A673 (cell line): ENCODE results near the gene SYNE2. TPM values are rescaled to one million over a fixed set of nuclear protein-coding genes. Genes with fewer than 3 reads are reported as not detected.

Experiments used
- BruUV-seq: library from RNA; stranded (reverse); fragments of 400-500 nt; replicated peaks from 2 replicates; lab custom pipeline; 2021; lab: Mats Ljungman, UMichigan
- CTCF ChIA-PET: fragments of 300-600 bp; sonication (Branson Sonifier 250); formaldehyde crosslinking; loops from one replicate; lab custom pipeline; 2022; ENCODE audit warnings: antibody characterized with exemption; lab: Charles Lee
- POLR2A ChIA-PET: fragments of 300-600 bp; sonication (Branson Sonifier 250); formaldehyde crosslinking; loops from one replicate; lab custom pipeline; 2022; ENCODE audit warnings: antibody characterized with exemption; ENCODE audit not compliant: low non-redundant PET; lab: Charles Lee
- DNase-seq: peaks from one replicate; pipeline ENCODE4 v3.0.0-alpha.2; 2015; ENCODE audit warnings: low spot score
- H3K27ac ChIP-seq: fragments of 200-600 bp; sonication (generic); 2 replicates; pipeline ENCODE4 v1.5.1; 2016; ENCODE audit warnings: mixed run types, low read depth, mild to moderate bottlenecking, mixed read lengths, antibody characterized with exemption, low read length; ENCODE audit not compliant: poor library complexity, severe bottlenecking
- H3K27me3 ChIP-seq: fragments of 200-600 bp; sonication (generic); replicated peaks from 2 replicates; pipeline ENCODE4 v1.6.1; 2017; ENCODE audit warnings: mixed run types, low read depth, mild to moderate bottlenecking, mixed read lengths, antibody characterized with exemption, low read length; ENCODE audit not compliant: insufficient read depth, poor library complexity
- H3K36me3 ChIP-seq: fragments of 200-600 bp; sonication (generic); 2 replicates; pipeline ENCODE4 v1.6.1; 2016; ENCODE audit warnings: mixed run types, mild to moderate bottlenecking, mixed read lengths, antibody characterized with exemption, low read length; ENCODE audit not compliant: insufficient read depth, poor library complexity, severe bottlenecking
- H3K4me1 ChIP-seq: fragments of 200-600 bp; sonication (generic); 2 replicates; pipeline ENCODE4 v1.6.1; 2017; ENCODE audit warnings: mixed run types, mild to moderate bottlenecking, mixed read lengths, antibody characterized with exemption, low read length; ENCODE audit not compliant: insufficient read depth, poor library complexity, severe bottlenecking
- H3K4me3 ChIP-seq: fragments of 200-600 bp; sonication (generic); 2 replicates; pipeline ENCODE4 v1.5.1; 2016; ENCODE audit warnings: low read depth, mixed run types, mild to moderate bottlenecking, mixed read lengths, low read length; ENCODE audit not compliant: poor library complexity, severe bottlenecking
- H3K9me3 ChIP-seq: fragments of 200-600 bp; sonication (generic); 2 replicates; pipeline ENCODE4 v1.6.1; 2016; ENCODE audit warnings: mixed run types, low read depth, mild to moderate bottlenecking, mixed read lengths, antibody characterized with exemption, low read length; ENCODE audit not compliant: poor library complexity, severe bottlenecking
- EZH2 ChIP-seq: fragments of 200-600 bp; sonication (generic); IDR thresholded peaks from 2 replicates; pipeline ENCODE4 v1.6.1; 2017; ENCODE audit warnings: borderline replicate concordance, low read depth, mild to moderate bottlenecking, mixed read lengths, antibody characterized with exemption, low read length; ENCODE audit not compliant: poor library complexity, severe bottlenecking
- intact Hi-C: fragments of 100-400 bp; cut with micrococcal nuclease; formaldehyde crosslinking; loops from one replicate; pipeline ENCODE4 v1.10.0; 2022; ENCODE audit not compliant: unreplicated experiment
- total RNA-seq: library from RNA; stranded (reverse); gene quantifications from 2 replicates; pipeline ENCODE4 v1.2.3, GENCODE V29; 2021
- TF ChIP-seq, protein P1 (sequence below): fragments of 300-800, 200-600 bp; sonication (generic); conservative IDR thresholded peaks from 2 replicates; pipeline ENCODE4 v1.5.1; 2017; ENCODE audit warnings: low read depth, mild to moderate bottlenecking, antibody characterized with exemption, low read length, moderate library complexity, mixed read lengths

The SYNE2 gene
- total RNA-seq, 1 experiment from 2014 or later: 68.2 TPM

DNA sequence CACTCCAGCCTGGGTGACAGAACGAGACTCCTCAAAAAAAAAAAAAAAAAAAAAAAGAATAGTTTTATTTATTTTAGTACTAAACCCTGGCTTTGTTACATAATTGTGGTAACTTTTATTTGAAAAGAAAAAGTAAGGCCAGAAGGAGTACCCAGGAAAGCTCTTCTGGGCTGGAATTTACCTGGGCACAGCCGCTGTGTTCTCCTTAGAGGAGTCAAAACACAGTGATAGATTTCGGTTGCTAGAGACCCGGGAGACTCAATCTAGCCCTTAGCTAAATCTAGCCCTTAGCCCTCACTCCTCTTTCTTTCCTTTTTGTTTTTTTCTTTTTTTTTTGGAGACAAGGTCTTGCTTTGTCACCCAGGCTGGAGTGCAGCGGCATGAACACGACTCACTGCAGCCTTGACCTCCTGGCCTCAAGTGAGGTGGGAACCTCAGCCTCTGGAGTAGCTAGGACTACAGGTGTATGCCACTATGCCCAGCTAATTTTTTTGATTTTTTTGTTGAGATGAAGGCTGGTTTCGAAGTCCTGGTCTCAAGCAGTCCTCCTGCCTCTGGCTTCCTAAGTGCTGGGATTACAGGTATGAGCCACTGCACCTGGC, 49.7 kb downstream of the SYNE2 start:
- Histone ChIP-seq H3K27me3 (no peaks in the 10 kb centered on the region), H3K4me1 (no peaks in the 10 kb centered on the region), H3K4me3 (no peak overlapping the region), H3K9me3 (peaks cover 7% of the 10 kb centered on the region), H3K36me3 (no peaks in the 10 kb centered on the region), H3K27ac (no peak overlapping the region)
- CTCF ChIA-PET: no interaction called here
- intact Hi-C loops: no loop called here
- no peak for DNase-seq
- TF ChIP-seq, protein P1, sequence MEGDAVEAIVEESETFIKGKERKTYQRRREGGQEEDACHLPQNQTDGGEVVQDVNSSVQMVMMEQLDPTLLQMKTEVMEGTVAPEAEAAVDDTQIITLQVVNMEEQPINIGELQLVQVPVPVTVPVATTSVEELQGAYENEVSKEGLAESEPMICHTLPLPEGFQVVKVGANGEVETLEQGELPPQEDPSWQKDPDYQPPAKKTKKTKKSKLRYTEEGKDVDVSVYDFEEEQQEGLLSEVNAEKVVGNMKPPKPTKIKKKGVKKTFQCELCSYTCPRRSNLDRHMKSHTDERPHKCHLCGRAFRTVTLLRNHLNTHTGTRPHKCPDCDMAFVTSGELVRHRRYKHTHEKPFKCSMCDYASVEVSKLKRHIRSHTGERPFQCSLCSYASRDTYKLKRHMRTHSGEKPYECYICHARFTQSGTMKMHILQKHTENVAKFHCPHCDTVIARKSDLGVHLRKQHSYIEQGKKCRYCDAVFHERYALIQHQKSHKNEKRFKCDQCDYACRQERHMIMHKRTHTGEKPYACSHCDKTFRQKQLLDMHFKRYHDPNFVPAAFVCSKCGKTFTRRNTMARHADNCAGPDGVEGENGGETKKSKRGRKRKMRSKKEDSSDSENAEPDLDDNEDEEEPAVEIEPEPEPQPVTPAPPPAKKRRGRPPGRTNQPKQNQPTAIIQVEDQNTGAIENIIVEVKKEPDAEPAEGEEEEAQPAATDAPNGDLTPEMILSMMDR: no peak
- no peak for TF ChIP-seq EZH2
- POLR2A ChIA-PET: interaction anchor here (0.7 kb wide), 1 partner anchor 53 kb away, joined by 4 read pairs; no protein-coding TSS in a partner anchor
- BruUV-seq: no TSS peak

DNA sequence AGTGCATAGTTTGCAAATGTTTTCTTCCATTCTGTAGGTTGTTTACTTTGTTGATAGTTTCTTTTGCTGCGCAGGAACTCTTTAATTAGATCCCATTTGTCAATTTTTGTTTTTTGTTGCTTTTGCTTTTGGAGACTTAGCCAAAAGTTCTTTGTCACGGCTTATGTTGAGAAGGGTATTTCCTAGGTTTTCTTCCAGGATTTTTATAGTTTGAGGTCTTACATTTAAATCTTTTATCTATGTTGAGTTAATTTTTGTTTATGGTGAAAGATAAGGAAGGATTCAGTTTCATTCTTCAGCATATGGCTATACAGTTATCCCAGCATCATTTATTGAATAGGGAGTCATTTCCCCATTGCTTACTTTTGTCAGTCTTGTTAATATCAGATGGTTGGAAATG, 51.9 kb downstream of the SYNE2 start:
- peaks cover 6% of the 10 kb centered on the region for H3K4me1 ChIP-seq
- no peaks in the 10 kb centered on the region for H3K36me3 ChIP-seq
- no peak overlapping the region for H3K4me3 ChIP-seq
- no peak overlapping the region for H3K27ac ChIP-seq
- no peak for DNase-seq
- intact Hi-C loops: no loop called here
- peaks cover 7% of the 10 kb centered on the region for H3K9me3 ChIP-seq
- CTCF ChIA-PET: no interaction called here
- POLR2A ChIA-PET: no interaction called here
- no peak for TF ChIP-seq EZH2
- TF ChIP-seq, protein P1: no peak
- no peaks in the 10 kb centered on the region for H3K27me3 ChIP-seq
- no TSS peak for BruUV-seq

DNA sequence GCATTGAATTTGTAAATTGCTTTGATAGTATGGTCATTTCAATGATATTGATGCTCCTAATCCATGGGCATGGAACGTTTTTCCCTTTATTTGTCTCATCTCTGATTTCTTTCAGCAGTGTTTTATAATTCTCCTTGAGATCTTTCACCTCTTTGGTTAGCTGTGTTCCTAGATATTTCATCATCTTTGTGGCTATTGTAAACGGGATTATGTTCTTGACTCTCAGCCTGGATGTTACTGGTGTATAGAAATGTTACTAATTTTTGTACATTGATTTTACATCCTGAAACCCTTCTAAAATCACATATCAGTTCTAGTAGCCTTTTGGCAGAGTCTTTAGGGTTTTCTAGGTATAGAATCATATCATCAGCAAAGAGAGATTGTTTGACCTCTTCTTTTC, 52.6 kb downstream of the SYNE2 start:
- Histone ChIP-seq H3K27me3 (no peaks in the 10 kb centered on the region), H3K9me3 (peaks cover 7% of the 10 kb centered on the region), H3K27ac (no peak overlapping the region), H3K4me1 (peaks cover 6% of the 10 kb centered on the region), H3K4me3 (no peak overlapping the region), H3K36me3 (no peaks in the 10 kb centered on the region)
- no peak for DNase-seq
- ChIA-PET CTCF (no interaction called here), POLR2A (no interaction called here)
- no TSS peak for BruUV-seq
- no peak for TF ChIP-seq EZH2
- TF ChIP-seq, protein P1: no peak
- intact Hi-C loops: no loop called here
